K562 (cell line): ENCODE data around the gene JSRP1. TPM values are rescaled to one million over a fixed set of nuclear protein-coding genes. Genes with fewer than 3 reads are reported as not detected.

ENCODE experiments used
- ARNT ChIP-seq, 2 experiments: fragments of 450-650 bp; IDR thresholded peaks; 2 replicates each; pipeline ENCODE4 v1.6.1; 2016; ENCODE audit warnings: mild to moderate bottlenecking in 1 of 2
- E2F3 ChIP-seq: fragments of 250-450 bp; sonication (Bioruptor Pico); IDR thresholded peaks from 2 replicates; pipeline ENCODE4 v1.4.0; 2020; ENCODE audit warnings: mild to moderate bottlenecking
- MEF2D ChIP-seq: conservative IDR thresholded peaks from 2 replicates; pipeline ENCODE4 v1.6.1; 2016; ENCODE audit warnings: low read depth, missing genetic modification characterization, missing compliant biosample characterization
- MTA2 ChIP-seq: fragments of 450-650 bp; IDR thresholded peaks from 2 replicates; pipeline ENCODE4 v1.6.1; 2016; ENCODE audit warnings: low read depth
- NCOA6 ChIP-seq: fragments of 450-650 bp; IDR thresholded peaks from 2 replicates; pipeline ENCODE4 v1.6.1; 2017; ENCODE audit warnings: mild to moderate bottlenecking
- NFE2L1 ChIP-seq: fragments of 450-650 bp; IDR thresholded peaks from 2 replicates; pipeline ENCODE4 v1.6.1; 2016; ENCODE audit warnings: missing genetic modification characterization, low read depth, mild to moderate bottlenecking, missing compliant biosample characterization, moderate library complexity, borderline replicate concordance
- NR2F6 ChIP-seq: fragments of 450-650 bp; formaldehyde crosslinking; IDR thresholded peaks from 2 replicates; pipeline ENCODE4 v1.4.0; 2020; ENCODE audit warnings: mild to moderate bottlenecking
- NR4A1 ChIP-seq, 2 experiments: fragments of 250-450 bp in 1 of 2; fragments of 450-650 bp in 1 of 2; sonication (Bioruptor Pico) in 1 of 2; IDR thresholded peaks; 2 replicates each; pipeline versions ENCODE4 v1.4.0 to v1.6.1; 2016 to 2020; ENCODE audit warnings: mild to moderate bottlenecking in 2 of 2, missing compliant biosample characterization in 1 of 2, missing genetic modification characterization in 1 of 2, moderate library complexity in 1 of 2
- RAD21 ChIP-seq, 2 experiments: fragments of 250-450 bp in 1 of 2; fragments of 450-650 bp in 1 of 2; sonication (Bioruptor Pico) in 1 of 2; formaldehyde crosslinking in 1 of 2; IDR thresholded peaks in 1 of 2; conservative IDR thresholded peaks in 1 of 2; 2 replicates each; pipeline versions ENCODE4 v1.4.0 to v1.8.0; 2020 to 2022; ENCODE audit warnings: mild to moderate bottlenecking in 2 of 2, moderate library complexity in 1 of 2
- STAT5B ChIP-seq: fragments of 250-450 bp; sonication (Bioruptor Pico); IDR thresholded peaks from 2 replicates; pipeline ENCODE4 v1.8.0; 2021; ENCODE audit warnings: mild to moderate bottlenecking, inconsistent platforms
- ZNF146 ChIP-seq: IDR thresholded peaks from one replicate; pipeline ENCODE4 v1.6.1; 2018; ENCODE audit warnings: missing compliant biosample characterization; ENCODE audit not compliant: unreplicated experiment
- ZNF639 ChIP-seq, 2 experiments: fragments of 200-800 bp in 1 of 2; sonication (Bioruptor generic) in 1 of 2; sonication (generic) in 1 of 2; formaldehyde crosslinking in 1 of 2; IDR thresholded peaks in 1 of 2; conservative IDR thresholded peaks in 1 of 2; 2 replicates each; pipeline versions ENCODE4 v1.5.0 to v1.6.1; 2016 to 2020; ENCODE audit warnings: missing compliant biosample characterization in 1 of 2, missing genetic modification characterization in 1 of 2, missing genetic modification reagents in 1 of 2
- polyA plus RNA-seq, 8 experiments: library from polyadenylated mRNA; depleted of rRNA in 4 of 8; stranded (reverse) in 5 of 8; unstranded in 3 of 8; fragments of >200 nt; fragmentation: Nextera tagmentation in 2 of 8; fragmentation: Illumina TruSeq in 1 of 8; extraction: Ambion mirVana in 2 of 8; extraction: Trizol in 1 of 8; gene quantifications; 2 replicates each; pipeline versions ENCODE4 v1.2.1 to v1.2.3, GENCODE V29; 2011 to 2014; ENCODE audit warnings: inconsistent platforms in 1 of 8, missing spikeins in 1 of 8
- total RNA-seq, 7 experiments: library from RNA; depleted of rRNA in 6 of 7; stranded (reverse); fragments of >200 nt in 6 of 7; fragmentation: Illumina TruSeq in 2 of 7; extraction: Trizol in 2 of 7; gene quantifications; 2 replicates each; pipeline versions ENCODE4 v1.2.1 to v1.2.3, GENCODE V29; 2011 to 2021; ENCODE audit warnings: low replicate concordance in 1 of 7
- TF ChIP-seq, protein P1 (sequence below): fragments of 250-450 bp; sonication (Bioruptor Pico); IDR thresholded peaks from 2 replicates; pipeline ENCODE4 v1.5.0; 2021
- TF ChIP-seq, protein P2 (sequence below): sonication (generic); formaldehyde crosslinking; IDR thresholded peaks from 2 replicates; pipeline ENCODE4 v1.8.1; 2023; ENCODE audit warnings: mild to moderate bottlenecking, missing genetic modification reagents
- TF ChIP-seq, protein P3 (sequence below): sonication (generic); formaldehyde crosslinking; IDR thresholded peaks from 2 replicates; pipeline ENCODE4 v1.8.0; 2022; ENCODE audit warnings: mild to moderate bottlenecking, missing genetic modification reagents
- TF ChIP-seq, protein P4 (sequence below): fragments of 450-650 bp; formaldehyde crosslinking; conservative IDR thresholded peaks from 2 replicates; pipeline ENCODE4 v1.4.0; 2022; ENCODE audit warnings: mild to moderate bottlenecking, missing genetic modification characterization
- TF ChIP-seq, protein P5 (sequence below): fragments of 450-650 bp; conservative IDR thresholded peaks from 2 replicates; pipeline ENCODE4 v1.6.1; 2016; ENCODE audit warnings: missing genetic modification characterization, low read depth, mild to moderate bottlenecking, control low read depth, missing compliant biosample characterization

JSRP1 gene
- total and polyA plus RNA-seq, 9 of the 15 experiments (the other 6 are each of a cell fraction or from before 2014, with no cell fraction given), result 0.08 to 1.2 (median 0.51) TPM; not detected in 4

- TF ChIP-seq, protein P1, sequence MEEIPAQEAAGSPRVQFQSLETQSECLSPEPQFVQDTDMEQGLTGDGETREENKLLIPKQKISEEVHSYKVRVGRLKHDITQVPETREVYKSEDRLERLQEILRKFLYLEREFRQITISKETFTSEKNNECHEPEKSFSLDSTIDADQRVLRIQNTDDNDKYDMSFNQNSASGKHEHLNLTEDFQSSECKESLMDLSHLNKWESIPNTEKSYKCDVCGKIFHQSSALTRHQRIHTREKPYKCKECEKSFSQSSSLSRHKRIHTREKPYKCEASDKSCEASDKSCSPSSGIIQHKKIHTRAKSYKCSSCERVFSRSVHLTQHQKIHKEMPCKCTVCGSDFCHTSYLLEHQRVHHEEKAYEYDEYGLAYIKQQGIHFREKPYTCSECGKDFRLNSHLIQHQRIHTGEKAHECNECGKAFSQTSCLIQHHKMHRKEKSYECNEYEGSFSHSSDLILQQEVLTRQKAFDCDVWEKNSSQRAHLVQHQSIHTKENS (CRISPR knock-in tag), result no peak
- TF ChIP-seq ZNF639 (CRISPR knock-in tag; conservative IDR thresholded peaks at IDR 0.05 in 1 of 2, IDR thresholded peaks at IDR 0.05 in 1 of 2), result peak in 1 of 2 experiments; percentile 96; a peak in 2 of 4 replicates
- TF ChIP-seq MEF2D (tag), result no peak
- TF ChIP-seq E2F3 (CRISPR knock-in tag), result peak; percentile 85; the same call in 1 of the 2 replicates
- no peak for TF ChIP-seq NR4A1 (CRISPR knock-in tag; IDR thresholded peaks at IDR 0.05)
- TF ChIP-seq NR4A1 (tag; IDR thresholded peaks at IDR 0.05), result no peak
- TF ChIP-seq ARNT (IDR thresholded peaks at IDR 0.05), result no peak
- TF ChIP-seq NFE2L1, result no peak
- peak; percentile 71 for TF ChIP-seq MTA2
- TF ChIP-seq, protein P2, sequence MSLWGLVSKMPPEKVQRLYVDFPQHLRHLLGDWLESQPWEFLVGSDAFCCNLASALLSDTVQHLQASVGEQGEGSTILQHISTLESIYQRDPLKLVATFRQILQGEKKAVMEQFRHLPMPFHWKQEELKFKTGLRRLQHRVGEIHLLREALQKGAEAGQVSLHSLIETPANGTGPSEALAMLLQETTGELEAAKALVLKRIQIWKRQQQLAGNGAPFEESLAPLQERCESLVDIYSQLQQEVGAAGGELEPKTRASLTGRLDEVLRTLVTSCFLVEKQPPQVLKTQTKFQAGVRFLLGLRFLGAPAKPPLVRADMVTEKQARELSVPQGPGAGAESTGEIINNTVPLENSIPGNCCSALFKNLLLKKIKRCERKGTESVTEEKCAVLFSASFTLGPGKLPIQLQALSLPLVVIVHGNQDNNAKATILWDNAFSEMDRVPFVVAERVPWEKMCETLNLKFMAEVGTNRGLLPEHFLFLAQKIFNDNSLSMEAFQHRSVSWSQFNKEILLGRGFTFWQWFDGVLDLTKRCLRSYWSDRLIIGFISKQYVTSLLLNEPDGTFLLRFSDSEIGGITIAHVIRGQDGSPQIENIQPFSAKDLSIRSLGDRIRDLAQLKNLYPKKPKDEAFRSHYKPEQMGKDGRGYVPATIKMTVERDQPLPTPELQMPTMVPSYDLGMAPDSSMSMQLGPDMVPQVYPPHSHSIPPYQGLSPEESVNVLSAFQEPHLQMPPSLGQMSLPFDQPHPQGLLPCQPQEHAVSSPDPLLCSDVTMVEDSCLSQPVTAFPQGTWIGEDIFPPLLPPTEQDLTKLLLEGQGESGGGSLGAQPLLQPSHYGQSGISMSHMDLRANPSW (CRISPR knock-in tag), result no peak; the same call in 1 of the 2 replicates
- TF ChIP-seq, protein P3, sequence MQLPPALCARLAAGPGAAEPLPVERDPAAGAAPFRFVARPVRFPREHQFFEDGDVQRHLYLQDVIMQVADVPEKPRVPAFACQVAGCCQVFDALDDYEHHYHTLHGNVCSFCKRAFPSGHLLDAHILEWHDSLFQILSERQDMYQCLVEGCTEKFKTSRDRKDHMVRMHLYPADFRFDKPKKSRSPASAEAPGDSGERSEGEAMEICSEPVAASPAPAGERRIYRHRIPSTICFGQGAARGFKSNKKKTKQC (CRISPR knock-in tag), result peak; percentile 36
- TF ChIP-seq RAD21 (CRISPR knock-in tag; conservative IDR thresholded peaks at IDR 0.05 in 1 of 2, IDR thresholded peaks at IDR 0.05 in 1 of 2), result peak; percentile 98 to 100
- no peak for TF ChIP-seq NCOA6
- TF ChIP-seq STAT5B (CRISPR knock-in tag), result no peak
- TF ChIP-seq, protein P4, sequence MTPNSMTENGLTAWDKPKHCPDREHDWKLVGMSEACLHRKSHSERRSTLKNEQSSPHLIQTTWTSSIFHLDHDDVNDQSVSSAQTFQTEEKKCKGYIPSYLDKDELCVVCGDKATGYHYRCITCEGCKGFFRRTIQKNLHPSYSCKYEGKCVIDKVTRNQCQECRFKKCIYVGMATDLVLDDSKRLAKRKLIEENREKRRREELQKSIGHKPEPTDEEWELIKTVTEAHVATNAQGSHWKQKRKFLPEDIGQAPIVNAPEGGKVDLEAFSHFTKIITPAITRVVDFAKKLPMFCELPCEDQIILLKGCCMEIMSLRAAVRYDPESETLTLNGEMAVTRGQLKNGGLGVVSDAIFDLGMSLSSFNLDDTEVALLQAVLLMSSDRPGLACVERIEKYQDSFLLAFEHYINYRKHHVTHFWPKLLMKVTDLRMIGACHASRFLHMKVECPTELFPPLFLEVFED (CRISPR knock-in tag), result no peak
- TF ChIP-seq, protein P5, sequence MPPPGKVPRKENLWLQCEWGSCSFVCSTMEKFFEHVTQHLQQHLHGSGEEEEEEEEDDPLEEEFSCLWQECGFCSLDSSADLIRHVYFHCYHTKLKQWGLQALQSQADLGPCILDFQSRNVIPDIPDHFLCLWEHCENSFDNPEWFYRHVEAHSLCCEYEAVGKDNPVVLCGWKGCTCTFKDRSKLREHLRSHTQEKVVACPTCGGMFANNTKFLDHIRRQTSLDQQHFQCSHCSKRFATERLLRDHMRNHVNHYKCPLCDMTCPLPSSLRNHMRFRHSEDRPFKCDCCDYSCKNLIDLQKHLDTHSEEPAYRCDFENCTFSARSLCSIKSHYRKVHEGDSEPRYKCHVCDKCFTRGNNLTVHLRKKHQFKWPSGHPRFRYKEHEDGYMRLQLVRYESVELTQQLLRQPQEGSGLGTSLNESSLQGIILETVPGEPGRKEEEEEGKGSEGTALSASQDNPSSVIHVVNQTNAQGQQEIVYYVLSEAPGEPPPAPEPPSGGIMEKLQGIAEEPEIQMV, result peak; percentile 79
- no peak for TF ChIP-seq ZNF146 (CRISPR knock-in tag)
- no peak for TF ChIP-seq NR2F6 (CRISPR knock-in tag)
These were observed 19.7 kb downstream of the JSRP1 start, which contains the start of the genes PLEKHJ1 and SF3A2 (continued) for GRCh38 chr19:2236314-2237050.
